ENCODE results near the gene SAA2. TPM values are rescaled to one million over a fixed set of nuclear protein-coding genes. Genes with fewer than 3 reads are reported as not detected.

Gene SAA2
- total RNA-seq, 1 experiment from 2014 or later = 1.2 TPM

GRCh38 chr11:18209058-18209457 is 39.4 kb downstream of the SAA2 start:
- Histone ChIP-seq H3K4me1 (ENCODE audit: insufficient read depth, low read length, poor library complexity, severe bottlenecking) (no peaks in the 10 kb centered on the region), H3K4me3 (ENCODE audit: low read depth, low read length, poor library complexity, severe bottlenecking) (no peak overlapping the region), H3K27me3 (replicated peaks; ENCODE audit: insufficient read depth, low read depth, low read length, poor library complexity) (no peaks in the 10 kb centered on the region), H3K9me3 (ENCODE audit: low read depth, low read length, poor library complexity, severe bottlenecking) (no peaks in the 10 kb centered on the region), H3K27ac (ENCODE audit: low read depth, low read length, poor library complexity, severe bottlenecking) (no peak overlapping the region), H3K36me3 (ENCODE audit: insufficient read depth, low read length, poor library complexity, severe bottlenecking) (no peaks in the 10 kb centered on the region)
- TF ChIP-seq, protein P1, sequence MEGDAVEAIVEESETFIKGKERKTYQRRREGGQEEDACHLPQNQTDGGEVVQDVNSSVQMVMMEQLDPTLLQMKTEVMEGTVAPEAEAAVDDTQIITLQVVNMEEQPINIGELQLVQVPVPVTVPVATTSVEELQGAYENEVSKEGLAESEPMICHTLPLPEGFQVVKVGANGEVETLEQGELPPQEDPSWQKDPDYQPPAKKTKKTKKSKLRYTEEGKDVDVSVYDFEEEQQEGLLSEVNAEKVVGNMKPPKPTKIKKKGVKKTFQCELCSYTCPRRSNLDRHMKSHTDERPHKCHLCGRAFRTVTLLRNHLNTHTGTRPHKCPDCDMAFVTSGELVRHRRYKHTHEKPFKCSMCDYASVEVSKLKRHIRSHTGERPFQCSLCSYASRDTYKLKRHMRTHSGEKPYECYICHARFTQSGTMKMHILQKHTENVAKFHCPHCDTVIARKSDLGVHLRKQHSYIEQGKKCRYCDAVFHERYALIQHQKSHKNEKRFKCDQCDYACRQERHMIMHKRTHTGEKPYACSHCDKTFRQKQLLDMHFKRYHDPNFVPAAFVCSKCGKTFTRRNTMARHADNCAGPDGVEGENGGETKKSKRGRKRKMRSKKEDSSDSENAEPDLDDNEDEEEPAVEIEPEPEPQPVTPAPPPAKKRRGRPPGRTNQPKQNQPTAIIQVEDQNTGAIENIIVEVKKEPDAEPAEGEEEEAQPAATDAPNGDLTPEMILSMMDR (conservative IDR thresholded peaks at IDR 0.05; ENCODE audit: low read depth, low read length) = no peak
- no peak for TF ChIP-seq EZH2 (IDR thresholded peaks at IDR 0.05; ENCODE audit: borderline replicate concordance, low read depth, low read length, poor library complexity, severe bottlenecking)
- POLR2A ChIA-PET (ENCODE audit: low non-redundant PET) = no interaction called here
- intact Hi-C loops (cut with micrococcal nuclease; ENCODE audit: unreplicated experiment) = no loop called here
- CTCF ChIA-PET = no interaction called here
- BruUV-seq (replicated peaks) = no TSS peak
- DNase-seq (ENCODE audit: low spot score) = no peak

- Histone ChIP-seq H3K4me3 (ENCODE audit: low read depth, low read length, poor library complexity, severe bottlenecking) (no peak overlapping the region), H3K4me1 (ENCODE audit: insufficient read depth, low read length, poor library complexity, severe bottlenecking) (no peaks in the 10 kb centered on the region), H3K27ac (ENCODE audit: low read depth, low read length, poor library complexity, severe bottlenecking) (no peak overlapping the region), H3K36me3 (ENCODE audit: insufficient read depth, low read length, poor library complexity, severe bottlenecking) (no peaks in the 10 kb centered on the region), H3K27me3 (replicated peaks; ENCODE audit: insufficient read depth, low read depth, low read length, poor library complexity) (no peaks in the 10 kb centered on the region), H3K9me3 (ENCODE audit: low read depth, low read length, poor library complexity, severe bottlenecking) (no peaks in the 10 kb centered on the region)
- ChIA-PET CTCF (interaction anchor here (1.0 to 1.1 kb wide), 2 partner anchors 89 to 96 kb away, joined by 3 read pairs; no protein-coding TSS in a partner anchor), POLR2A (ENCODE audit: low non-redundant PET) (no interaction called here)
- intact Hi-C loops (cut with micrococcal nuclease; ENCODE audit: unreplicated experiment) = loop anchor here (5.0 kb wide), 2 partner anchors 87 to 212 kb away; no protein-coding TSS in a partner anchor
- BruUV-seq (replicated peaks) = no TSS peak
- DNase-seq (ENCODE audit: low spot score) = no peak
- TF ChIP-seq EZH2 (IDR thresholded peaks at IDR 0.05; ENCODE audit: borderline replicate concordance, low read depth, low read length, poor library complexity, severe bottlenecking) = no peak
- TF ChIP-seq, protein P1 (conservative IDR thresholded peaks at IDR 0.05; ENCODE audit: low read depth, low read length) = no peak
These were observed 43.7 kb downstream of the SAA2 start for GRCh38 chr11:18204771-18205170.

GRCh38 chr11:18204220-18204619 is 44.2 kb downstream of the SAA2 start:
- intact Hi-C loops (cut with micrococcal nuclease; ENCODE audit: unreplicated experiment) = loop anchor here (5.0 kb wide), 2 partner anchors 87 to 212 kb away; no protein-coding TSS in a partner anchor
- no TSS peak for BruUV-seq (replicated peaks)
- no peak for TF ChIP-seq EZH2 (IDR thresholded peaks at IDR 0.05; ENCODE audit: borderline replicate concordance, low read depth, low read length, poor library complexity, severe bottlenecking)
- TF ChIP-seq, protein P1 (conservative IDR thresholded peaks at IDR 0.05; ENCODE audit: low read depth, low read length) = no peak
- POLR2A ChIA-PET (ENCODE audit: low non-redundant PET) = no interaction called here
- H3K4me1 ChIP-seq (ENCODE audit: insufficient read depth, low read length, poor library complexity, severe bottlenecking) = no peaks in the 10 kb centered on the region
- CTCF ChIA-PET = interaction anchor here (0.5 to 1.6 kb wide), 7 partner anchors 33 to 473 kb away, joined by 3 to 17 read pairs (median 3); partner anchors contain the start of gene SAAL1
- no peaks in the 10 kb centered on the region for H3K9me3 ChIP-seq (ENCODE audit: low read depth, low read length, poor library complexity, severe bottlenecking)
- no peak for DNase-seq (ENCODE audit: low spot score)
- no peak overlapping the region for H3K4me3 ChIP-seq (ENCODE audit: low read depth, low read length, poor library complexity, severe bottlenecking)
- H3K36me3 ChIP-seq (ENCODE audit: insufficient read depth, low read length, poor library complexity, severe bottlenecking) = no peaks in the 10 kb centered on the region
- no peaks in the 10 kb centered on the region for H3K27me3 ChIP-seq (replicated peaks; ENCODE audit: insufficient read depth, low read depth, low read length, poor library complexity)
- H3K27ac ChIP-seq (ENCODE audit: low read depth, low read length, poor library complexity, severe bottlenecking) = no peak overlapping the region

All from A673 (cell line).